HCT116 (cell line): Measurements from ENCODE around the gene IRF8. TPM values are rescaled to one million over a fixed set of nuclear protein-coding genes. Genes with fewer than 3 reads are reported as not detected.
A peak's percentile ranks its signal among the peaks of the same experiment; 100 is the strongest.

Source experiments
- ATAC-seq: fragments of 200-7000 bp; cut with Tn5 transposase; 2 replicates; pipeline ENCODE4 v1.9.1; 2020; ENCODE audit warnings: mild to moderate bottlenecking, moderate library complexity
- BruUV-seq: library from RNA; stranded (reverse); fragments of 400-500 nt; replicated peaks from 2 replicates; lab custom pipeline; 2021; lab: Mats Ljungman, UMichigan
- CTCF ChIA-PET: fragments of 300-600 bp; sonication (Branson Sonifier 250); formaldehyde crosslinking; loops from one replicate; lab custom pipeline; 2021; ENCODE audit warnings: antibody characterized with exemption; lab: Charles Lee
- POLR2A ChIA-PET: fragments of 300-600, 350-600 bp; sonication (Branson Sonifier 250); formaldehyde crosslinking; loops from one replicate; lab custom pipeline; 2021; ENCODE audit warnings: antibody characterized with exemption; lab: Charles Lee
- RAD21 ChIA-PET, 2 experiments: fragments of 300-600 bp; sonication (Branson Sonifier 250); formaldehyde crosslinking; loops; one replicate each; lab custom pipeline; 2023; ENCODE audit warnings: low total read pairs in 2 of 2; ENCODE audit not compliant: uncharacterized antibody in 2 of 2, unreplicated experiment in 2 of 2, low non-redundant PET in 1 of 2; lab: Charles Lee
- DNase-seq: peaks from one replicate; pipeline ENCODE4 v3.0.0-alpha.2; 2010; ENCODE audit warnings: low read depth, low spot score
- H2AFZ ChIP-seq: fragments of 200-600 bp; shearing (Covaris generic), sonication (generic); 2 replicates; pipeline ENCODE4 v1.6.1; 2017; ENCODE audit warnings: low read depth, mixed run types, mixed read lengths, antibody characterized with exemption, low read length; ENCODE audit not compliant: poor library complexity, severe bottlenecking
- H3K27ac ChIP-seq: 2 replicates; pipeline ENCODE4 v1.5.1; 2012; ENCODE audit warnings: low read depth, low read length
- H3K27me3 ChIP-seq: fragments of 200-600 bp; sonication (generic); 2 replicates; pipeline ENCODE4 v1.6.1; 2016; ENCODE audit warnings: mixed run types, low read length, mixed read lengths; ENCODE audit not compliant: insufficient read depth
- H3K36me3 ChIP-seq, 2 experiments: fragments of 200-500 bp in 1 of 2; fragments of 200-600 bp in 1 of 2; sonication (Bioruptor generic) in 1 of 2; sonication (generic) in 1 of 2; 2 replicates each; pipeline versions ENCODE4 v1.5.1 to v1.6.1; 2014 to 2016; ENCODE audit warnings: low read length in 2 of 2, inconsistent platforms in 1 of 2, mixed read lengths in 1 of 2, mixed run types in 1 of 2; ENCODE audit not compliant: insufficient read depth in 2 of 2, control insufficient read depth in 1 of 2
- H3K4me1 ChIP-seq, 2 experiments: fragments of 200-600 bp in 1 of 2; sonication (generic) in 1 of 2; 2 replicates each; pipeline versions ENCODE4 v1.5.1 to v1.6.1; 2012 to 2017; ENCODE audit warnings: low read length in 2 of 2, inconsistent platforms in 1 of 2, mild to moderate bottlenecking in 1 of 2, mixed read lengths in 1 of 2, mixed run types in 1 of 2, moderate library complexity in 1 of 2; ENCODE audit not compliant: insufficient read depth in 2 of 2, control insufficient read depth in 1 of 2
- H3K4me2 ChIP-seq: fragments of 200-600 bp; sonication (generic); 2 replicates; pipeline ENCODE4 v1.6.1; 2017; ENCODE audit warnings: mixed run types, low read length, mixed read lengths
- H3K4me3 ChIP-seq, 2 experiments: fragments of 200-600 bp in 1 of 2; sonication (generic) in 1 of 2; replicated peaks in 1 of 2; 2 replicates each; pipeline ENCODE4 v1.5.1; 2011 to 2016; ENCODE audit warnings: low read length in 2 of 2, control low read depth in 1 of 2, low read depth in 1 of 2, mild to moderate bottlenecking in 1 of 2, mixed read lengths in 1 of 2, mixed run types in 1 of 2
- H3K79me2 ChIP-seq: fragments of 200-600 bp; sonication (generic); 2 replicates; pipeline ENCODE4 v1.6.1; 2017; ENCODE audit warnings: mild to moderate bottlenecking, mixed run types, low read length, moderate library complexity, mixed read lengths; ENCODE audit not compliant: insufficient read depth
- H3K9ac ChIP-seq: fragments of 200-600 bp; sonication (generic); 2 replicates; pipeline ENCODE4 v1.6.1; 2016; ENCODE audit warnings: low read length, mixed read lengths
- H3K9me2 ChIP-seq: fragments of 200-600 bp; sonication (generic), shearing (Covaris generic); 2 replicates; pipeline ENCODE4 v1.6.1; 2017; ENCODE audit warnings: mixed run types, mild to moderate bottlenecking, moderate library complexity; ENCODE audit not compliant: insufficient read depth
- H3K9me3 ChIP-seq, 2 experiments: fragments of 200-500 bp in 1 of 2; fragments of 200-600 bp in 1 of 2; sonication (Bioruptor generic) in 1 of 2; sonication (generic) in 1 of 2; 2 replicates each; pipeline ENCODE4 v1.6.1; 2014 to 2017; ENCODE audit warnings: low read length in 2 of 2, mixed read lengths in 2 of 2, inconsistent platforms in 1 of 2, low read depth in 1 of 2, mild to moderate bottlenecking in 1 of 2, mixed run types in 1 of 2, moderate library complexity in 1 of 2; ENCODE audit not compliant: control insufficient read depth in 1 of 2, insufficient read depth in 1 of 2
- H4K20me1 ChIP-seq: fragments of 200-600 bp; sonication (generic), shearing (Covaris generic); 2 replicates; pipeline ENCODE4 v1.6.1; 2017; ENCODE audit warnings: mixed run types, mild to moderate bottlenecking, moderate library complexity; ENCODE audit not compliant: insufficient read depth
- CBX3 ChIP-seq: IDR thresholded peaks from 2 replicates; pipeline ENCODE4 v1.6.1; 2012; ENCODE audit warnings: low read depth
- CTCF ChIP-seq, 3 experiments: fragments of 200-600 bp in 1 of 3; sonication (generic) in 1 of 3; IDR thresholded peaks in 2 of 3; conservative IDR thresholded peaks in 1 of 3; 2 replicates each; pipeline ENCODE4 v1.5.1; 2012 to 2017; ENCODE audit warnings: low read depth in 2 of 3, low read length in 2 of 3, antibody characterized with exemption in 1 of 3, borderline replicate concordance in 1 of 3, control low read depth in 1 of 3, mild to moderate bottlenecking in 1 of 3, mixed read lengths in 1 of 3, mixed run types in 1 of 3, moderate library complexity in 1 of 3; ENCODE audit not compliant: insufficient read depth in 1 of 3
- MAX ChIP-seq: IDR thresholded peaks from 2 replicates; pipeline ENCODE4 v1.6.1; 2012
- POLR2AphosphoS5 ChIP-seq: IDR thresholded peaks from 2 replicates; pipeline ENCODE4 v1.6.1; 2011; ENCODE audit warnings: mild to moderate bottlenecking, low read depth, low read length, moderate library complexity
- RAD21 ChIP-seq: IDR thresholded peaks from 2 replicates; pipeline ENCODE4 v1.6.1; 2012; ENCODE audit warnings: low read depth, mild to moderate bottlenecking
- REST ChIP-seq: IDR thresholded peaks from 2 replicates; pipeline ENCODE4 v1.6.1; 2012; ENCODE audit warnings: low read depth
- ZFX ChIP-seq: fragments of 450-650 bp; IDR thresholded peaks from 2 replicates; pipeline ENCODE4 v1.6.1; 2017
- intact Hi-C: fragments of 100-400 bp; cut with micrococcal nuclease; formaldehyde crosslinking; loops from 2 replicates; pipeline ENCODE4 v1.10.0; 2022
- total RNA-seq: library from RNA; stranded (reverse); gene quantifications from one replicate; pipeline ENCODE4 v1.2.1, GENCODE V29; 2021; ENCODE audit not compliant: unreplicated experiment

IRF8 gene
- total RNA-seq, 1 experiment from 2014 or later = 0.61 TPM

- ChIA-PET POLR2A (no interaction called here), CTCF (interaction anchor here (6.1 kb wide), 1 partner anchor 72 kb away, joined by 56 read pairs; no protein-coding TSS in a partner anchor), RAD21 (interaction anchor here in 1 of 2 experiments (2.8 kb wide), 1 partner anchor 71 kb away, joined by 13 read pairs; no protein-coding TSS in a partner anchor)
- ATAC-seq (no peak), DNase-seq (no peak)
- no peaks in the 10 kb centered on the region for H3K36me3 ChIP-seq
- peaks cover 10 to 20% of the 10 kb centered on the region in 2 experiments for H3K4me1 ChIP-seq
- no peak overlapping the region for H3K27ac ChIP-seq
- H3K27me3 ChIP-seq = peaks cover 31% of the 10 kb centered on the region
- intact Hi-C loops = no loop called here
- H3K4me2 ChIP-seq = no peak overlapping the region
- no TSS peak for BruUV-seq
- H3K9me3 ChIP-seq = no peaks in the 10 kb centered on the region
- no peaks in the 10 kb centered on the region for H3K9me2 ChIP-seq
- TF ChIP-seq ZFX (no peak), POLR2AphosphoS5 (no peak), CBX3 (no peak)
- H3K9ac ChIP-seq = no peak overlapping the region
- H3K4me3 ChIP-seq = no peak overlapping the region
- no peaks in the 10 kb centered on the region for H4K20me1 ChIP-seq
- H3K79me2 ChIP-seq = no peaks in the 10 kb centered on the region
- H2AFZ ChIP-seq = no peak overlapping the region
Measured at GRCh38 chr16:85892760-85893159, 6.2 kb upstream of the IRF8 start.

- TF ChIP-seq CBX3 (no peak), REST (no peak), CTCF (IDR thresholded peaks at IDR 0.05 in 2 of 3, conservative IDR thresholded peaks at IDR 0.05 in 1 of 3; ENCODE audit: borderline replicate concordance in 1 of 3, insufficient read depth in 1 of 3, low read depth in 2 of 3, low read length in 2 of 3) (peak; percentile 37 to 67 (median 40); a peak in 5 of 6 replicates), MAX (peak; percentile 25; the same call in 1 of the 2 replicates), RAD21 (peak; percentile 75)
- TF ChIP-seq, all 23 proteins: peak for 3
- no peaks in the 10 kb centered on the region for H3K79me2 ChIP-seq
- H2AFZ ChIP-seq = no peak overlapping the region
- DNase-seq = peak; percentile 38
- no peaks in the 10 kb centered on the region for H3K36me3 ChIP-seq
- no peak overlapping the region for H3K9ac ChIP-seq
- intact Hi-C loops = loop anchor here (1.0 kb wide), 1 partner anchor 73 kb away; no protein-coding TSS in a partner anchor
- no peaks in the 10 kb centered on the region for H3K9me3 ChIP-seq
- BruUV-seq = no TSS peak
- RAD21 ChIA-PET = interaction anchor here in 1 of 2 experiments (2.8 kb wide), 1 partner anchor 73 kb away, joined by 13 read pairs; no protein-coding TSS in a partner anchor
- H3K27me3 ChIP-seq = peaks cover 16% of the 10 kb centered on the region; the same call in 1 of the 2 replicates
- H3K4me3 ChIP-seq = no peak overlapping the region
- POLR2A ChIA-PET = no interaction called here
- H4K20me1 ChIP-seq = no peaks in the 10 kb centered on the region
- H3K4me1 ChIP-seq = peaks cover 10 to 14% of the 10 kb centered on the region in 2 experiments
- H3K4me2 ChIP-seq = no peak overlapping the region
- CTCF ChIA-PET = interaction anchor here (1.2 to 6.1 kb wide), 2 partner anchors 73 to 75 kb away, joined by 8 to 56 read pairs; no protein-coding TSS in a partner anchor
- no peak overlapping the region for H3K27ac ChIP-seq
- peak; percentile 82 for ATAC-seq
- H3K9me2 ChIP-seq = no peaks in the 10 kb centered on the region
Measured at GRCh38 chr16:85894266-85894665, 4.7 kb upstream of the IRF8 start.
